Endothelial cell of umbilical vein (primary cell): ENCODE measurements around the gene ZNF70. TPM values are rescaled to one million over a fixed set of nuclear protein-coding genes. Genes with fewer than 3 reads are reported as not detected.

Experiments used
- BruUV-seq: library from RNA; stranded (reverse); fragments of 400-500 nt; replicated peaks from 2 replicates; lab custom pipeline; 2021; lab: Mats Ljungman, UMichigan
- CTCF ChIA-PET: fragments of 300-600, 350-600 bp; sonication (Branson Sonifier 250); formaldehyde crosslinking; loops from one replicate; lab custom pipeline; 2021; ENCODE audit warnings: antibody characterized with exemption, inconsistent platforms; lab: Charles Lee
- POLR2A ChIA-PET: fragments of 300-600, 350-600 bp; sonication (Branson Sonifier 250); formaldehyde crosslinking; loops from one replicate; lab custom pipeline; 2021; ENCODE audit warnings: antibody characterized with exemption, inconsistent platforms; lab: Charles Lee
- DNase-seq: peaks from one replicate; pipeline ENCODE4 v3.0.0-alpha.2; 2011; ENCODE audit warnings: low read depth, low spot score
- FAIRE-seq: peaks from 2 replicates; lab custom pipeline; 2011; peaks lifted over from hg19 to GRCh38; lab: Jason Lieb, UNC
- H2AFZ ChIP-seq: 2 replicates; pipeline ENCODE4 v1.6.0; 2012; ENCODE audit warnings: low read depth, low read length, control low read depth, inconsistent platforms
- H3K27ac ChIP-seq: 2 replicates; pipeline ENCODE4 v1.5.1; 2011; ENCODE audit warnings: low read depth, mild to moderate bottlenecking, control low read depth, low read length, moderate library complexity; ENCODE audit not compliant: insufficient read depth
- H3K27me3 ChIP-seq, 2 experiments: 2 replicates each; pipeline versions ENCODE4 v1.6.0 to v1.6.1; 2011; ENCODE audit warnings: low read length in 2 of 2, mixed read lengths in 1 of 2; ENCODE audit not compliant: control insufficient read depth in 2 of 2, insufficient read depth in 2 of 2
- H3K36me3 ChIP-seq, 2 experiments: 2 replicates in 1 of 2; 3 replicates in 1 of 2; pipeline ENCODE4 v1.5.1; 2011; ENCODE audit warnings: low read length in 2 of 2, mild to moderate bottlenecking in 1 of 2, moderate library complexity in 1 of 2; ENCODE audit not compliant: control insufficient read depth in 2 of 2, insufficient read depth in 2 of 2; ENCODE audit errors: extremely low read depth in 1 of 2
- H3K4me1 ChIP-seq: 3 replicates; pipeline ENCODE4 v1.5.1; 2011; ENCODE audit warnings: mild to moderate bottlenecking, low read length; ENCODE audit not compliant: control insufficient read depth, insufficient read depth; ENCODE audit errors: extremely low read depth
- H3K4me2 ChIP-seq: 2 replicates; pipeline ENCODE4 v1.6.1; 2011; ENCODE audit warnings: low read length, control low read depth, mixed read lengths; ENCODE audit not compliant: insufficient read depth
- H3K4me3 ChIP-seq, 3 experiments: fragments of 200-600 bp in 1 of 3; sonication (generic), shearing (Covaris generic) in 1 of 3; replicated peaks in 1 of 3; 2 replicates each; pipeline ENCODE4 v1.5.1; 2011 to 2016; ENCODE audit warnings: control low read depth in 3 of 3, low read length in 3 of 3, mild to moderate bottlenecking in 2 of 3, inconsistent platforms in 1 of 3, low read depth in 1 of 3, moderate library complexity in 1 of 3; ENCODE audit not compliant: insufficient read depth in 1 of 3
- H3K79me2 ChIP-seq: 2 replicates; pipeline ENCODE4 v1.6.0; 2012; ENCODE audit warnings: low read length, inconsistent platforms; ENCODE audit not compliant: control insufficient read depth, insufficient read depth
- H3K9ac ChIP-seq: replicated peaks from 2 replicates; pipeline ENCODE3; 2011; ENCODE audit warnings: low read length, control low read depth; ENCODE audit not compliant: insufficient read depth; ENCODE audit errors: extremely low read depth
- H3K9me1 ChIP-seq: replicated peaks from 3 replicates; pipeline ENCODE4 v1.6.0; 2011; ENCODE audit warnings: mild to moderate bottlenecking, low read length; ENCODE audit not compliant: control insufficient read depth, insufficient read depth; ENCODE audit errors: extremely low read depth
- H3K9me3 ChIP-seq: replicated peaks from 2 replicates; pipeline ENCODE4 v1.5.1; 2012; ENCODE audit warnings: low read length, inconsistent platforms; ENCODE audit not compliant: control insufficient read depth, insufficient read depth
- H4K20me1 ChIP-seq: replicated peaks from 2 replicates; pipeline ENCODE3; 2011; ENCODE audit warnings: mild to moderate bottlenecking, low read length; ENCODE audit not compliant: control insufficient read depth, insufficient read depth; ENCODE audit errors: extremely low read depth
- EZH2 ChIP-seq: IDR thresholded peaks from 2 replicates; pipeline ENCODE4 v1.6.1; 2012; ENCODE audit warnings: borderline replicate concordance, low read depth, mild to moderate bottlenecking, moderate library complexity, low read length, inconsistent platforms; ENCODE audit not compliant: severe bottlenecking
- FOS ChIP-seq: IDR thresholded peaks from 2 replicates; pipeline ENCODE4 v1.6.1; 2011; ENCODE audit warnings: mild to moderate bottlenecking, low read length, moderate library complexity, borderline replicate concordance; ENCODE audit not compliant: insufficient read depth
- GATA2 ChIP-seq: IDR thresholded peaks from 2 replicates; pipeline ENCODE4 v1.7.0; 2011; ENCODE audit warnings: low read depth, mild to moderate bottlenecking, moderate library complexity, mixed read lengths, low read length; ENCODE audit not compliant: insufficient read length, insufficient read depth
- JUN ChIP-seq: IDR thresholded peaks from 2 replicates; pipeline ENCODE4 v1.6.1; 2011; ENCODE audit warnings: borderline replicate concordance, low read depth; ENCODE audit not compliant: insufficient read length, insufficient read depth
- MYC ChIP-seq: IDR thresholded peaks from one replicate; pipeline ENCODE4 v1.6.1; 2011; ENCODE audit warnings: mild to moderate bottlenecking, low read depth, low read length
- POLR2A ChIP-seq: IDR thresholded peaks from 2 replicates; pipeline ENCODE4 v1.6.1; 2012; ENCODE audit warnings: low read depth, mild to moderate bottlenecking, control low read depth, low read length
- POLR2AphosphoS5 ChIP-seq: IDR thresholded peaks from 2 replicates; pipeline ENCODE4 v1.6.1; 2012; ENCODE audit warnings: low read depth, mild to moderate bottlenecking, control low read depth, low read length, moderate library complexity; ENCODE audit not compliant: insufficient read depth
- dilution Hi-C: fragments of 300-500 bp; cut with MboI; formaldehyde crosslinking; loops from one replicate; pipeline ENCODE4 v1.15.0; 2019; ENCODE audit warnings: low sequenced_read_pairs; ENCODE audit not compliant: extremely low pct_ligation_motif_present
- intact Hi-C: fragments of 100-400 bp; cut with micrococcal nuclease; formaldehyde crosslinking; loops from one replicate; pipeline ENCODE4 v1.10.0; 2022
- polyA plus RNA-seq, 4 experiments: library from polyadenylated mRNA; depleted of rRNA in 3 of 4; stranded (reverse) in 3 of 4; unstranded in 1 of 4; fragments of >200 nt; gene quantifications; 2 replicates each; pipeline versions ENCODE4 v1.2.1 to v1.2.3, GENCODE V29; 2011 to 2012; ENCODE audit warnings: missing spikeins in 1 of 4
- total RNA-seq: library from RNA; stranded (reverse); gene quantifications from 2 replicates; pipeline ENCODE4 v1.2.3, GENCODE V29; 2021
- TF ChIP-seq, protein P1 (sequence below): IDR thresholded peaks from 2 replicates; pipeline ENCODE4 v1.6.1; 2011; ENCODE audit not compliant: insufficient read depth, insufficient read length
- TF ChIP-seq, protein P2 (sequence below), 2 donors: IDR thresholded peaks; 1 replicate in 1 of 2; 2 replicates in 1 of 2; pipeline ENCODE4 v1.5.1; 2011; ENCODE audit warnings: low read length in 2 of 2, mild to moderate bottlenecking in 2 of 2, moderate library complexity in 2 of 2, control low read depth in 1 of 2, inconsistent platforms in 1 of 2, low read depth in 1 of 2; ENCODE audit not compliant: insufficient read depth in 1 of 2; ENCODE audit errors: extremely low read depth in 1 of 2

ZNF70 gene
- total and polyA plus RNA-seq, 2 donors (not counting 3 experiments of a cell fraction or from before 2014, with no cell fraction given): 1.9 to 6.2 TPM

- FAIRE-seq (no peak), DNase-seq (no peak)
- ChIA-PET POLR2A (no interaction called here), CTCF (no interaction called here)
- Histone ChIP-seq H2AFZ (no peak overlapping the region), H3K9ac (no peak overlapping the region), H3K4me1 (no peaks in the 10 kb centered on the region), H3K36me3 (peaks cover 5 to 23% of the 10 kb centered on the region in 2 experiments), H3K27me3 (no peaks in the 10 kb centered on the region), H4K20me1 (no peaks in the 10 kb centered on the region), H3K4me3 (no peak overlapping the region), H3K4me2 (no peak overlapping the region), H3K79me2 (no peaks in the 10 kb centered on the region), H3K9me3 (no peaks in the 10 kb centered on the region), H3K9me1 (no peaks in the 10 kb centered on the region), H3K27ac (no peak overlapping the region)
- dilution Hi-C loops: no loop called here
- intact Hi-C loops: no loop called here
- TF ChIP-seq GATA2 (no peak), POLR2A (no peak)
- BruUV-seq: no TSS peak
Observed at GRCh38 chr22:23742505-23743264, 8.2 kb downstream of the ZNF70 start.

DNA sequence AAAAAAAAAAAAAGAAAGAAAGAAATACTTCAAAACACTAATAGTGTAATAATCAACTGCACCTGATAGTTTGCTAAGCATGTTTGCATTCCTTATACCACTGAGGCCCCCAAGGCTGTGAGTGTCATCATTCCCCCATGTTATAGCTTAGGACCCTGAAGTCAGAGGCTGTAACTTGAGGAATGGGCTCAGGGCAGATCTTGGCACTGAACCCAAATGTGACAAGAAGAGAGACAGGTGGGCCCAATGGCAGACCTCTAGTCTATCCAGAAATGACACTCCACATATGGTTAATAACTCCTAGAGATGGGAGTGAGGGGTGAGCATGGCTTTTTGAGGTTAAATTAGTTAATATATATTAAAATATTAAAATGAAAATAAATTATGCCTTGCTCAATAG is 13.2 kb downstream of the ZNF70 start:
- H3K4me3 ChIP-seq: no peak overlapping the region
- H3K27ac ChIP-seq: no peak overlapping the region
- H4K20me1 ChIP-seq: no peaks in the 10 kb centered on the region
- no peaks in the 10 kb centered on the region for H3K79me2 ChIP-seq
- TF ChIP-seq, protein P1, sequence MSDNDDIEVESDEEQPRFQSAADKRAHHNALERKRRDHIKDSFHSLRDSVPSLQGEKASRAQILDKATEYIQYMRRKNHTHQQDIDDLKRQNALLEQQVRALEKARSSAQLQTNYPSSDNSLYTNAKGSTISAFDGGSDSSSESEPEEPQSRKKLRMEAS: no peak
- no peak for TF ChIP-seq MYC
- no peak for TF ChIP-seq POLR2A
- TF ChIP-seq POLR2AphosphoS5: no peak
- no peak for TF ChIP-seq GATA2
- no peak for TF ChIP-seq FOS
- TF ChIP-seq, protein P2, sequence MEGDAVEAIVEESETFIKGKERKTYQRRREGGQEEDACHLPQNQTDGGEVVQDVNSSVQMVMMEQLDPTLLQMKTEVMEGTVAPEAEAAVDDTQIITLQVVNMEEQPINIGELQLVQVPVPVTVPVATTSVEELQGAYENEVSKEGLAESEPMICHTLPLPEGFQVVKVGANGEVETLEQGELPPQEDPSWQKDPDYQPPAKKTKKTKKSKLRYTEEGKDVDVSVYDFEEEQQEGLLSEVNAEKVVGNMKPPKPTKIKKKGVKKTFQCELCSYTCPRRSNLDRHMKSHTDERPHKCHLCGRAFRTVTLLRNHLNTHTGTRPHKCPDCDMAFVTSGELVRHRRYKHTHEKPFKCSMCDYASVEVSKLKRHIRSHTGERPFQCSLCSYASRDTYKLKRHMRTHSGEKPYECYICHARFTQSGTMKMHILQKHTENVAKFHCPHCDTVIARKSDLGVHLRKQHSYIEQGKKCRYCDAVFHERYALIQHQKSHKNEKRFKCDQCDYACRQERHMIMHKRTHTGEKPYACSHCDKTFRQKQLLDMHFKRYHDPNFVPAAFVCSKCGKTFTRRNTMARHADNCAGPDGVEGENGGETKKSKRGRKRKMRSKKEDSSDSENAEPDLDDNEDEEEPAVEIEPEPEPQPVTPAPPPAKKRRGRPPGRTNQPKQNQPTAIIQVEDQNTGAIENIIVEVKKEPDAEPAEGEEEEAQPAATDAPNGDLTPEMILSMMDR (IDR thresholded peaks at IDR 0.05; ENCODE audit: extremely low read depth in 1 of 2, insufficient read depth in 1 of 2, low read depth in 1 of 2, low read length in 2 of 2): no peak
- TF ChIP-seq JUN: no peak
- TF ChIP-seq EZH2: no peak
- H3K9ac ChIP-seq: no peak overlapping the region
- FAIRE-seq (no peak), DNase-seq (no peak)
- CTCF ChIA-PET: interaction anchor here (0.6 to 1.0 kb wide), 2 partner anchors 19 to 26 kb away, joined by 3 read pairs; no protein-coding TSS in a partner anchor
- no peak overlapping the region for H3K4me2 ChIP-seq
- no peaks in the 10 kb centered on the region for H3K9me1 ChIP-seq
- dilution Hi-C loops (no loop called here), intact Hi-C loops (no loop called here)
- POLR2A ChIA-PET: no interaction called here
- BruUV-seq: no TSS peak
- H3K36me3 ChIP-seq: peaks cover 0 to 5% of the 10 kb centered on the region in 2 experiments
- H2AFZ ChIP-seq: no peak overlapping the region
- H3K9me3 ChIP-seq: no peaks in the 10 kb centered on the region
- H3K27me3 ChIP-seq: no peaks in the 10 kb centered on the region
- H3K4me1 ChIP-seq: no peaks in the 10 kb centered on the region
